ENCODE data around the gene GRK5.

DNA sequence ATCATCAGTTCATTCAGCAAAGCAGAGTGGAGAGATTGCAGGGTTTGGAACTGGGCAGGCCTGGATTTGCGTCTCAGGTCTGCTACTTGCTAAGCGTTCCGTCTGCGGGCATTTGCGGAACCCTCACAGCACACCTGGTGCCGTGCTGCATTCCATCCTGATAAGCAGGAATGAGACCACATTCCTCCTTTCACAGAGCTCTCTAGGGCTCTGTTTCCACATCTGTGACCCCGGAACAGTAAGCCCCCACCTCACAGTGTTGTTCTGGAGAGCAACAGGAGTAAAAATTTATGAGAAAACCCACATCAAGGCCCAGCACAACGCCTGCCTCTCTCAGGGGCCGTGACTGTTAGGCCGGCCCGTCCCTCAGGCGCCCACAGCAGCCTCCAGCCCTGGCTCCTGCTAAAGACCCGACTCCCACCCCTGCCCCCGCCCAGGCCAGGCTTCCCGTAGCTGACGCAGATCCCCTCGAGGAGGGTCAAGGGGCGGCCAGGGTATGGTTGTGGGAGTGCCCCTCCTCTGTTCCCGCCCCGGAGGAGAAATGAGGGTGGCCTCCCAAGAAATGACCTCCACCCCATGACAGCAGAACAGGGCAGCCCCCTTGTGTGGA, 206.2 kb downstream of the GRK5 start:
- TF ChIP-seq POLR2A (IDR thresholded peaks at IDR 0.05; ENCODE audit: low read depth, low read length), result no peak
- no peak for TF ChIP-seq POLR2AphosphoS5 (IDR thresholded peaks at IDR 0.05; ENCODE audit: low read depth, low read length)
- TF ChIP-seq TAF1 (IDR thresholded peaks at IDR 0.05; ENCODE audit: borderline replicate concordance, low read depth, low read length), result no peak

All from GM12892 (cell line).